ENCODE measurements around the gene ZEB2.

GRCh38 chr2:144508172-144508851 lies 11.6 kb downstream of the ZEB2 start:
- no peak for TF ChIP-seq GATA4 (IDR thresholded peaks at IDR 0.05; ENCODE audit: borderline replicate concordance, low read depth)
- no peak for TF ChIP-seq SP5 (CRISPR knock-in tag; IDR thresholded peaks at IDR 0.05; ENCODE audit: borderline replicate concordance, low read depth)
- no peak for TF ChIP-seq CC2D1A (CRISPR knock-in tag; IDR thresholded peaks at IDR 0.05)
- TF ChIP-seq CTCF (CRISPR knock-in tag; IDR thresholded peaks at IDR 0.05), result no peak
- no peak for TF ChIP-seq SSRP1 (CRISPR knock-in tag; IDR thresholded peaks at IDR 0.05)
- TF ChIP-seq, protein P1, sequence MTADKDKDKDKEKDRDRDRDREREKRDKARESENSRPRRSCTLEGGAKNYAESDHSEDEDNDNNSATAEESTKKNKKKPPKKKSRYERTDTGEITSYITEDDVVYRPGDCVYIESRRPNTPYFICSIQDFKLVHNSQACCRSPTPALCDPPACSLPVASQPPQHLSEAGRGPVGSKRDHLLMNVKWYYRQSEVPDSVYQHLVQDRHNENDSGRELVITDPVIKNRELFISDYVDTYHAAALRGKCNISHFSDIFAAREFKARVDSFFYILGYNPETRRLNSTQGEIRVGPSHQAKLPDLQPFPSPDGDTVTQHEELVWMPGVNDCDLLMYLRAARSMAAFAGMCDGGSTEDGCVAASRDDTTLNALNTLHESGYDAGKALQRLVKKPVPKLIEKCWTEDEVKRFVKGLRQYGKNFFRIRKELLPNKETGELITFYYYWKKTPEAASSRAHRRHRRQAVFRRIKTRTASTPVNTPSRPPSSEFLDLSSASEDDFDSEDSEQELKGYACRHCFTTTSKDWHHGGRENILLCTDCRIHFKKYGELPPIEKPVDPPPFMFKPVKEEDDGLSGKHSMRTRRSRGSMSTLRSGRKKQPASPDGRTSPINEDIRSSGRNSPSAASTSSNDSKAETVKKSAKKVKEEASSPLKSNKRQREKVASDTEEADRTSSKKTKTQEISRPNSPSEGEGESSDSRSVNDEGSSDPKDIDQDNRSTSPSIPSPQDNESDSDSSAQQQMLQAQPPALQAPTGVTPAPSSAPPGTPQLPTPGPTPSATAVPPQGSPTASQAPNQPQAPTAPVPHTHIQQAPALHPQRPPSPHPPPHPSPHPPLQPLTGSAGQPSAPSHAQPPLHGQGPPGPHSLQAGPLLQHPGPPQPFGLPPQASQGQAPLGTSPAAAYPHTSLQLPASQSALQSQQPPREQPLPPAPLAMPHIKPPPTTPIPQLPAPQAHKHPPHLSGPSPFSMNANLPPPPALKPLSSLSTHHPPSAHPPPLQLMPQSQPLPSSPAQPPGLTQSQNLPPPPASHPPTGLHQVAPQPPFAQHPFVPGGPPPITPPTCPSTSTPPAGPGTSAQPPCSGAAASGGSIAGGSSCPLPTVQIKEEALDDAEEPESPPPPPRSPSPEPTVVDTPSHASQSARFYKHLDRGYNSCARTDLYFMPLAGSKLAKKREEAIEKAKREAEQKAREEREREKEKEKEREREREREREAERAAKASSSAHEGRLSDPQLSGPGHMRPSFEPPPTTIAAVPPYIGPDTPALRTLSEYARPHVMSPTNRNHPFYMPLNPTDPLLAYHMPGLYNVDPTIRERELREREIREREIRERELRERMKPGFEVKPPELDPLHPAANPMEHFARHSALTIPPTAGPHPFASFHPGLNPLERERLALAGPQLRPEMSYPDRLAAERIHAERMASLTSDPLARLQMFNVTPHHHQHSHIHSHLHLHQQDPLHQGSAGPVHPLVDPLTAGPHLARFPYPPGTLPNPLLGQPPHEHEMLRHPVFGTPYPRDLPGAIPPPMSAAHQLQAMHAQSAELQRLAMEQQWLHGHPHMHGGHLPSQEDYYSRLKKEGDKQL (CRISPR knock-in tag; IDR thresholded peaks at IDR 0.05; ENCODE audit: low read depth), result no peak
- TF ChIP-seq EZH2 (conservative IDR thresholded peaks at IDR 0.05; ENCODE audit: low read depth, low read length), result no peak
- TF ChIP-seq KLF9 (CRISPR knock-in tag; IDR thresholded peaks at IDR 0.05; ENCODE audit: low read depth), result no peak
- no peak for TF ChIP-seq SNAI1 (CRISPR knock-in tag; IDR thresholded peaks at IDR 0.05; ENCODE audit: borderline replicate concordance)
- no peak for TF ChIP-seq ZFAT (CRISPR knock-in tag; conservative IDR thresholded peaks at IDR 0.05)

All from HepG2 (cell line).